GM23338 (cell line): ENCODE measurements around the gene RGL3.

ENCODE experiments used
- CREB1 ChIP-seq: fragments of 250-450 bp; sonication (Bioruptor Pico); IDR thresholded peaks from 2 replicates; pipeline ENCODE4 v1.5.0; 2020; ENCODE audit warnings: low read depth, mild to moderate bottlenecking, moderate library complexity
- EZH2 ChIP-seq: fragments of 200-600 bp; sonication (generic); IDR thresholded peaks from one replicate; pipeline ENCODE4 v1.8.0; 2017; ENCODE audit warnings: antibody characterized with exemption, mild to moderate bottlenecking, low read depth; ENCODE audit not compliant: unreplicated experiment
- EZH2phosphoT487 ChIP-seq: fragments of 200-600 bp; sonication (generic); IDR thresholded peaks from one replicate; pipeline ENCODE4 v1.8.1; 2018; ENCODE audit warnings: antibody characterized with exemption; ENCODE audit not compliant: unreplicated experiment
- JUNB ChIP-seq: IDR thresholded peaks from one replicate; pipeline ENCODE4 v1.6.1; 2016; ENCODE audit warnings: antibody characterized with exemption; ENCODE audit not compliant: unreplicated experiment
- NANOG ChIP-seq: IDR thresholded peaks from 2 replicates; pipeline ENCODE4 v1.6.1; 2016; ENCODE audit warnings: antibody characterized with exemption, borderline replicate concordance
- POLR2AphosphoS5 ChIP-seq: IDR thresholded peaks from 2 replicates; pipeline ENCODE4 v1.6.1; 2016; ENCODE audit warnings: antibody characterized with exemption, low read depth
- STAT1 ChIP-seq: IDR thresholded peaks from one replicate; pipeline ENCODE4 v1.6.1; 2016; ENCODE audit warnings: antibody characterized with exemption; ENCODE audit not compliant: unreplicated experiment
- ZNF114 ChIP-seq: fragments of 250-450 bp; sonication (Bioruptor Pico); IDR thresholded peaks from 2 replicates; pipeline ENCODE4 v1.5.0; 2020; ENCODE audit warnings: mild to moderate bottlenecking, moderate library complexity
- ZNF331 ChIP-seq: fragments of 250-450 bp; sonication (Bioruptor Pico); IDR thresholded peaks from 2 replicates; pipeline ENCODE4 v1.5.0; 2020; ENCODE audit warnings: low read depth, mild to moderate bottlenecking, moderate library complexity
- TF ChIP-seq, protein P1 (sequence below), 2 experiments: fragments of 200-600 bp in 1 of 2; sonication (generic) in 1 of 2; conservative IDR thresholded peaks; 2 replicates each; pipeline versions ENCODE4 v1.5.1 to v1.6.1; 2016 to 2017; ENCODE audit warnings: antibody characterized with exemption in 2 of 2, low read depth in 2 of 2, mild to moderate bottlenecking in 2 of 2, moderate library complexity in 1 of 2
- TF ChIP-seq, protein P2 (sequence below): IDR thresholded peaks from one replicate; pipeline ENCODE4 v1.6.1; 2018; ENCODE audit warnings: antibody characterized with exemption; ENCODE audit not compliant: unreplicated experiment
- TF ChIP-seq, protein P3 (sequence below): IDR thresholded peaks from 2 replicates; pipeline ENCODE4 v1.6.1; 2016; ENCODE audit warnings: antibody characterized with exemption
- TF ChIP-seq, protein P4 (sequence below): fragments of 250-450 bp; sonication (Bioruptor Pico); IDR thresholded peaks from 2 replicates; pipeline ENCODE4 v1.5.0; 2020; ENCODE audit warnings: mild to moderate bottlenecking, moderate library complexity

DNA sequence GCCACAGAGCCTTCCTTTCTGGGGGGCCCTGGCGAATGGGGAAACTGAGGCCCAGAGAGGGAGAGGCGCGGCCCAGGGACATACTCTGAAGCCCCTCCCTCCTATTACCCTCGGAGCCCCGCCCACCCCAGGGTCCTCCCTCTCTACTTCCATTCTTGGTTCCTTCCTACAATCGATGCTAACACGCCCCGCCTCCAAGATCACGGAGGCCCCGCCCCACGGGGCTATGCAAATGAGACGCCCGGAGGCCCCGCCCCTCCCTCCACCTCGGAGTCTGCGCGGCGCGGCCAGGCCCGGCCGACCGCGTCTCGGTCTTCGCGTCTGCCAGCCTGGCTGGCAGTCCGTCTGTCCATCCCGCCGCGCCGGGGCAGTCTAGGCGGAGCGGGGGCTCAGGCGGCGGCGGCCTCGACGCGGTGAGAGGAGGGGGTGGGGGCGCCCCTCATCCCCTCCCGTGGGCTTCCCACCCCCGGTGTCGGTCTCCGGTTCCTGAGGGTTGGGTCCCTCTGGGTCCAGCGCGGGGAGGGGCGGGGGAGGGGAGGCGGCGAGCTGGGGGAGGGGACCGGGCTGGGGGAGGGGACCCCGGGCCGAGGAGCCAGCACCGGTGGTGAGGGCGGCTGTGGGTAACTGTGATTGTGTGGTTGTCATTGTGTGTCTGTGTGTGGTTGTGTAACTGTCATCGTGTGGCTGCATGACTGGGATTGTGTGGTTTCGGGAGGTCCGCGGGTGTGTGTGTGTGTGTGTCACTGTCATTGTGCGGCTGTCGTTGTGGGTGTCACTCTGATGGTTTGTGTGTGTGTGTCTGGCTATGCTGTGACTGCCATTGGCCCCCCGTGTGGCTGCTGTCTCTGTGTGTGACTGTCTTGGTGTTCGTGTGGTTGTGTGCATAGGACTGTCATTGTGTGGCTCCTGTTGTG, 63.7 kb downstream of the RGL3 start, which contains the start of gene PLPPR2:
- TF ChIP-seq EZH2 = no peak
- TF ChIP-seq, protein P1, sequence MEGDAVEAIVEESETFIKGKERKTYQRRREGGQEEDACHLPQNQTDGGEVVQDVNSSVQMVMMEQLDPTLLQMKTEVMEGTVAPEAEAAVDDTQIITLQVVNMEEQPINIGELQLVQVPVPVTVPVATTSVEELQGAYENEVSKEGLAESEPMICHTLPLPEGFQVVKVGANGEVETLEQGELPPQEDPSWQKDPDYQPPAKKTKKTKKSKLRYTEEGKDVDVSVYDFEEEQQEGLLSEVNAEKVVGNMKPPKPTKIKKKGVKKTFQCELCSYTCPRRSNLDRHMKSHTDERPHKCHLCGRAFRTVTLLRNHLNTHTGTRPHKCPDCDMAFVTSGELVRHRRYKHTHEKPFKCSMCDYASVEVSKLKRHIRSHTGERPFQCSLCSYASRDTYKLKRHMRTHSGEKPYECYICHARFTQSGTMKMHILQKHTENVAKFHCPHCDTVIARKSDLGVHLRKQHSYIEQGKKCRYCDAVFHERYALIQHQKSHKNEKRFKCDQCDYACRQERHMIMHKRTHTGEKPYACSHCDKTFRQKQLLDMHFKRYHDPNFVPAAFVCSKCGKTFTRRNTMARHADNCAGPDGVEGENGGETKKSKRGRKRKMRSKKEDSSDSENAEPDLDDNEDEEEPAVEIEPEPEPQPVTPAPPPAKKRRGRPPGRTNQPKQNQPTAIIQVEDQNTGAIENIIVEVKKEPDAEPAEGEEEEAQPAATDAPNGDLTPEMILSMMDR (conservative IDR thresholded peaks at IDR 0.05; ENCODE audit: low read depth in 2 of 2) = no peak
- TF ChIP-seq, protein P2, sequence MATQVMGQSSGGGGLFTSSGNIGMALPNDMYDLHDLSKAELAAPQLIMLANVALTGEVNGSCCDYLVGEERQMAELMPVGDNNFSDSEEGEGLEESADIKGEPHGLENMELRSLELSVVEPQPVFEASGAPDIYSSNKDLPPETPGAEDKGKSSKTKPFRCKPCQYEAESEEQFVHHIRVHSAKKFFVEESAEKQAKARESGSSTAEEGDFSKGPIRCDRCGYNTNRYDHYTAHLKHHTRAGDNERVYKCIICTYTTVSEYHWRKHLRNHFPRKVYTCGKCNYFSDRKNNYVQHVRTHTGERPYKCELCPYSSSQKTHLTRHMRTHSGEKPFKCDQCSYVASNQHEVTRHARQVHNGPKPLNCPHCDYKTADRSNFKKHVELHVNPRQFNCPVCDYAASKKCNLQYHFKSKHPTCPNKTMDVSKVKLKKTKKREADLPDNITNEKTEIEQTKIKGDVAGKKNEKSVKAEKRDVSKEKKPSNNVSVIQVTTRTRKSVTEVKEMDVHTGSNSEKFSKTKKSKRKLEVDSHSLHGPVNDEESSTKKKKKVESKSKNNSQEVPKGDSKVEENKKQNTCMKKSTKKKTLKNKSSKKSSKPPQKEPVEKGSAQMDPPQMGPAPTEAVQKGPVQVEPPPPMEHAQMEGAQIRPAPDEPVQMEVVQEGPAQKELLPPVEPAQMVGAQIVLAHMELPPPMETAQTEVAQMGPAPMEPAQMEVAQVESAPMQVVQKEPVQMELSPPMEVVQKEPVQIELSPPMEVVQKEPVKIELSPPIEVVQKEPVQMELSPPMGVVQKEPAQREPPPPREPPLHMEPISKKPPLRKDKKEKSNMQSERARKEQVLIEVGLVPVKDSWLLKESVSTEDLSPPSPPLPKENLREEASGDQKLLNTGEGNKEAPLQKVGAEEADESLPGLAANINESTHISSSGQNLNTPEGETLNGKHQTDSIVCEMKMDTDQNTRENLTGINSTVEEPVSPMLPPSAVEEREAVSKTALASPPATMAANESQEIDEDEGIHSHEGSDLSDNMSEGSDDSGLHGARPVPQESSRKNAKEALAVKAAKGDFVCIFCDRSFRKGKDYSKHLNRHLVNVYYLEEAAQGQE = no peak
- no peak for TF ChIP-seq JUNB
- TF ChIP-seq POLR2AphosphoS5 = peak; percentile 74
- TF ChIP-seq, protein P3, sequence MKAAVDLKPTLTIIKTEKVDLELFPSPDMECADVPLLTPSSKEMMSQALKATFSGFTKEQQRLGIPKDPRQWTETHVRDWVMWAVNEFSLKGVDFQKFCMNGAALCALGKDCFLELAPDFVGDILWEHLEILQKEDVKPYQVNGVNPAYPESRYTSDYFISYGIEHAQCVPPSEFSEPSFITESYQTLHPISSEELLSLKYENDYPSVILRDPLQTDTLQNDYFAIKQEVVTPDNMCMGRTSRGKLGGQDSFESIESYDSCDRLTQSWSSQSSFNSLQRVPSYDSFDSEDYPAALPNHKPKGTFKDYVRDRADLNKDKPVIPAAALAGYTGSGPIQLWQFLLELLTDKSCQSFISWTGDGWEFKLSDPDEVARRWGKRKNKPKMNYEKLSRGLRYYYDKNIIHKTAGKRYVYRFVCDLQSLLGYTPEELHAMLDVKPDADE = no peak
- no peak for TF ChIP-seq STAT1
- no peak for TF ChIP-seq ZNF331 (CRISPR knock-in tag)
- TF ChIP-seq EZH2phosphoT487 = no peak
- TF ChIP-seq CREB1 = no peak
- TF ChIP-seq, protein P4, sequence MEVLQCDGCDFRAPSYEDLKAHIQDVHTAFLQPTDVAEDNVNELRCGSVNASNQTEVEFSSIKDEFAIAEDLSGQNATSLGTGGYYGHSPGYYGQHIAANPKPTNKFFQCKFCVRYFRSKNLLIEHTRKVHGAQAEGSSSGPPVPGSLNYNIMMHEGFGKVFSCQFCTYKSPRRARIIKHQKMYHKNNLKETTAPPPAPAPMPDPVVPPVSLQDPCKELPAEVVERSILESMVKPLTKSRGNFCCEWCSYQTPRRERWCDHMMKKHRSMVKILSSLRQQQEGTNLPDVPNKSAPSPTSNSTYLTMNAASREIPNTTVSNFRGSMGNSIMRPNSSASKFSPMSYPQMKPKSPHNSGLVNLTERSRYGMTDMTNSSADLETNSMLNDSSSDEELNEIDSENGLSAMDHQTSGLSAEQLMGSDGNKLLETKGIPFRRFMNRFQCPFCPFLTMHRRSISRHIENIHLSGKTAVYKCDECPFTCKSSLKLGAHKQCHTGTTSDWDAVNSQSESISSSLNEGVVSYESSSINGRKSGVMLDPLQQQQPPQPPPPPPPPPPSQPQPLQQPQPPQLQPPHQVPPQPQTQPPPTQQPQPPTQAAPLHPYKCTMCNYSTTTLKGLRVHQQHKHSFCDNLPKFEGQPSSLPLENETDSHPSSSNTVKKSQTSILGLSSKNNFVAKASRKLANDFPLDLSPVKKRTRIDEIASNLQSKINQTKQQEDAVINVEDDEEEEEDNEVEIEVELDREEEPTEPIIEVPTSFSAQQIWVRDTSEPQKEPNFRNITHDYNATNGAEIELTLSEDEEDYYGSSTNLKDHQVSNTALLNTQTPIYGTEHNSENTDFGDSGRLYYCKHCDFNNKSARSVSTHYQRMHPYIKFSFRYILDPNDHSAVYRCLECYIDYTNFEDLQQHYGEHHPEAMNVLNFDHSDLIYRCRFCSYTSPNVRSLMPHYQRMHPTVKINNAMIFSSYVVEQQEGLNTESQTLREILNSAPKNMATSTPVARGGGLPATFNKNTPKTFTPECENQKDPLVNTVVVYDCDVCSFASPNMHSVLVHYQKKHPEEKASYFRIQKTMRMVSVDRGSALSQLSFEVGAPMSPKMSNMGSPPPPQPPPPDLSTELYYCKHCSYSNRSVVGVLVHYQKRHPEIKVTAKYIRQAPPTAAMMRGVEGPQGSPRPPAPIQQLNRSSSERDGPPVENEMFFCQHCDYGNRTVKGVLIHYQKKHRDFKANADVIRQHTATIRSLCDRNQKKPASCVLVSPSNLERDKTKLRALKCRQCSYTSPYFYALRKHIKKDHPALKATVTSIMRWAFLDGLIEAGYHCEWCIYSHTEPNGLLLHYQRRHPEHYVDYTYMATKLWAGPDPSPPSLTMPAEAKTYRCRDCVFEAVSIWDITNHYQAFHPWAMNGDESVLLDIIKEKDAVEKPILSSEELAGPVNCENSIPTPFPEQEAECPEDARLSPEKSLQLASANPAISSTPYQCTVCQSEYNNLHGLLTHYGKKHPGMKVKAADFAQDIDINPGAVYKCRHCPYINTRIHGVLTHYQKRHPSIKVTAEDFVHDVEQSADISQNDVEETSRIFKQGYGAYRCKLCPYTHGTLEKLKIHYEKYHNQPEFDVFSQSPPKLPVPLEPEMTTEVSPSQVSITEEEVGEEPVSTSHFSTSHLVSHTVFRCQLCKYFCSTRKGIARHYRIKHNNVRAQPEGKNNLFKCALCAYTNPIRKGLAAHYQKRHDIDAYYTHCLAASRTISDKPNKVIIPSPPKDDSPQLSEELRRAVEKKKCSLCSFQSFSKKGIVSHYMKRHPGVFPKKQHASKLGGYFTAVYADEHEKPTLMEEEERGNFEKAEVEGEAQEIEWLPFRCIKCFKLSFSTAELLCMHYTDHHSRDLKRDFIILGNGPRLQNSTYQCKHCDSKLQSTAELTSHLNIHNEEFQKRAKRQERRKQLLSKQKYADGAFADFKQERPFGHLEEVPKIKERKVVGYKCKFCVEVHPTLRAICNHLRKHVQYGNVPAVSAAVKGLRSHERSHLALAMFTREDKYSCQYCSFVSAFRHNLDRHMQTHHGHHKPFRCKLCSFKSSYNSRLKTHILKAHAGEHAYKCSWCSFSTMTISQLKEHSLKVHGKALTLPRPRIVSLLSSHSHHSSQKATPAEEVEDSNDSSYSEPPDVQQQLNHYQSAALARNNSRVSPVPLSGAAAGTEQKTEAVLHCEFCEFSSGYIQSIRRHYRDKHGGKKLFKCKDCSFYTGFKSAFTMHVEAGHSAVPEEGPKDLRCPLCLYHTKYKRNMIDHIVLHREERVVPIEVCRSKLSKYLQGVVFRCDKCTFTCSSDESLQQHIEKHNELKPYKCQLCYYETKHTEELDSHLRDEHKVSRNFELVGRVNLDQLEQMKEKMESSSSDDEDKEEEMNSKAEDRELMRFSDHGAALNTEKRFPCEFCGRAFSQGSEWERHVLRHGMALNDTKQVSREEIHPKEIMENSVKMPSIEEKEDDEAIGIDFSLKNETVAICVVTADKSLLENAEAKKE (CRISPR knock-in tag) = no peak
- TF ChIP-seq ZNF114 (CRISPR knock-in tag) = no peak
- no peak for TF ChIP-seq NANOG
